Measurements from ENCODE around the gene RNASEH2A. TPM values are rescaled to one million over a fixed set of nuclear protein-coding genes. Genes with fewer than 3 reads are reported as not detected.
"Not testable (repeated sequence)": the region's sequence is repeated elsewhere in the genome, so short reads cannot be mapped to it uniquely, and the experiment has no call there.

RNASEH2A gene
- total RNA-seq, 1 experiment from 2014 or later: 72.9 TPM

- TF ChIP-seq, protein P1, sequence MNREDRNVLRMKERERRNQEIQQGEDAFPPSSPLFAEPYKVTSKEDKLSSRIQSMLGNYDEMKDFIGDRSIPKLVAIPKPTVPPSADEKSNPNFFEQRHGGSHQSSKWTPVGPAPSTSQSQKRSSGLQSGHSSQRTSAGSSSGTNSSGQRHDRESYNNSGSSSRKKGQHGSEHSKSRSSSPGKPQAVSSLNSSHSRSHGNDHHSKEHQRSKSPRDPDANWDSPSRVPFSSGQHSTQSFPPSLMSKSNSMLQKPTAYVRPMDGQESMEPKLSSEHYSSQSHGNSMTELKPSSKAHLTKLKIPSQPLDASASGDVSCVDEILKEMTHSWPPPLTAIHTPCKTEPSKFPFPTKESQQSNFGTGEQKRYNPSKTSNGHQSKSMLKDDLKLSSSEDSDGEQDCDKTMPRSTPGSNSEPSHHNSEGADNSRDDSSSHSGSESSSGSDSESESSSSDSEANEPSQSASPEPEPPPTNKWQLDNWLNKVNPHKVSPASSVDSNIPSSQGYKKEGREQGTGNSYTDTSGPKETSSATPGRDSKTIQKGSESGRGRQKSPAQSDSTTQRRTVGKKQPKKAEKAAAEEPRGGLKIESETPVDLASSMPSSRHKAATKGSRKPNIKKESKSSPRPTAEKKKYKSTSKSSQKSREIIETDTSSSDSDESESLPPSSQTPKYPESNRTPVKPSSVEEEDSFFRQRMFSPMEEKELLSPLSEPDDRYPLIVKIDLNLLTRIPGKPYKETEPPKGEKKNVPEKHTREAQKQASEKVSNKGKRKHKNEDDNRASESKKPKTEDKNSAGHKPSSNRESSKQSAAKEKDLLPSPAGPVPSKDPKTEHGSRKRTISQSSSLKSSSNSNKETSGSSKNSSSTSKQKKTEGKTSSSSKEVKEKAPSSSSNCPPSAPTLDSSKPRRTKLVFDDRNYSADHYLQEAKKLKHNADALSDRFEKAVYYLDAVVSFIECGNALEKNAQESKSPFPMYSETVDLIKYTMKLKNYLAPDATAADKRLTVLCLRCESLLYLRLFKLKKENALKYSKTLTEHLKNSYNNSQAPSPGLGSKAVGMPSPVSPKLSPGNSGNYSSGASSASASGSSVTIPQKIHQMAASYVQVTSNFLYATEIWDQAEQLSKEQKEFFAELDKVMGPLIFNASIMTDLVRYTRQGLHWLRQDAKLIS (CRISPR knock-in tag; IDR thresholded peaks at IDR 0.05; ENCODE audit: borderline replicate concordance): no peak
- TF ChIP-seq EMX1 (CRISPR knock-in tag; IDR thresholded peaks at IDR 0.05) (no peak), SMAD4 (CRISPR knock-in tag; IDR thresholded peaks at IDR 0.05) (no peak)
Observed at GRCh38 chr19:12843999-12844732, 37.8 kb downstream of the RNASEH2A start (continued).

GRCh38 chr19:12846613-12847012 is 40.2 kb downstream of the RNASEH2A start:
- H3K9me3 Mint-ChIP-seq; DNase-seq (ENCODE audit: low spot score); H3K4me3 Mint-ChIP-seq; H3K27ac Mint-ChIP-seq; ATAC-seq: not testable (repeated sequence)
- H3K4me1 Mint-ChIP-seq: peaks cover 11% of the 10 kb centered on the region
- ChIA-PET CTCF (interaction anchor here (0.6 to 3.6 kb wide), 24 partner anchors 7 to 207 kb away, joined by 3 to 103 read pairs (median 10); partner anchors contain the start of genes DNASE2, GCDH, HOOK2 and JUNB), POLR2A (interaction anchor here (0.6 to 1.1 kb wide), 3 partner anchors 11 to 165 kb away, joined by 3 to 5 read pairs (median 4); partner anchors contain the start of gene DHPS)
- peaks cover 12% of the 10 kb centered on the region for H3K36me3 Mint-ChIP-seq
- H3K27me3 Mint-ChIP-seq (ENCODE audit: low read depth): peaks cover 21% of the 10 kb centered on the region

DNA sequence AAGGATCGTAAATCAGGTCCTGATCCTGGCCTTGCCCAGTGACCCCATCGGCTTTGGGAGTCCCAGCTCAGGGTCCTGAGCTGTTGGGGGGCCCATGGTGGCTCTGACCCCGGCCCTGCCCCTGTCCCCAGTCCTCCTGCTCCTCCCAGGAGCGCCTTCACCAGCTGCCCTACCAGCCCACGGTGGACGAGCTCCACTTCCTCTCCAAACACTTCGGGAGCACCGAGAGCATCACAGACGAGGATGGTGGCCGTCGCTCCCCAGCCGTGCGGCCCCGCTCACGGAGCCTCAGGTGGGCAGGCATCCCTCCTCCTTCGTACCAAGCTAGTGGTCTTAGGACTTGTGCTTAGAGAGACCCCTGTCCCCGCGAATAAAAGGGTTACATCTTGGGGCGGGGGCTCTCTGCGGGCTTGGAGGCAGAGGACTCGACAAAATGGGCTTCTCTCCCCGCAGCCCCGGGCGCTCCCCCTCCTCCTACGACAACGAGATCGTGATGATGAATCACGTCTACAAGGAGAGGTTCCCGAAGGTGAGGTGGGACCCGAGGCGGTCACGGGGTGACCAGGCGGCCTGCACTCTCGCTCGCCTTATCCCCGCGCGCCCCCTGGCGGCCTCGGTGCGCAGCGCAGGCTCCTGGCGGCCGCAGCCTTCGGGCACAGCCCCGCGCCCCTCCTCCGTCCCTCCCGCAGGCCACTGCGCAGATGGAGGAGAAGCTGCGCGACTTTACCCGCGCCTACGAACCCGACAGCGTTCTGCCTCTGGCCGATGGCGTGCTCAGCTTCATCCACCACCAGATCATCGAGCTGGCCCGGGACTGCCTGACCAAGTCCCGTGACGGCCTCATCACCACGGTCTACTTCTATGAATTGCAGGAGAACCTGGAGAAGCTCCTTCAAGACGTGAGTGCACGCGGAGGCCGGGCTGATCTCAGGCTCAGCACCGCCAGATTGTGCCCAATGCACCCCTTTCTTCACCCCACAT is 41.1 kb downstream of the RNASEH2A start:
- H3K9me3 Mint-ChIP-seq: no peaks in the 10 kb centered on the region
- peaks cover 7% of the 10 kb centered on the region for H3K4me1 Mint-ChIP-seq
- ChIA-PET CTCF (interaction anchor here (0.5 to 3.6 kb wide), 60 partner anchors 8 to 326 kb away, joined by 3 to 103 read pairs (median 5); partner anchors contain the start of genes CALR, DNASE2, FARSA and GCDH), POLR2A (interaction anchor here (0.6 to 1.1 kb wide), 6 partner anchors 12 to 166 kb away, joined by 3 to 5 read pairs (median 4); partner anchors contain the start of genes DHPS and GCDH)
- H3K36me3 Mint-ChIP-seq: peaks cover 11% of the 10 kb centered on the region
- H3K27me3 Mint-ChIP-seq (ENCODE audit: low read depth): peaks cover 21% of the 10 kb centered on the region
- ATAC-seq (peak; percentile 98), DNase-seq (ENCODE audit: low spot score) (peak; percentile 98)
- H3K27ac Mint-ChIP-seq: 0 out of 2 replicates have a peak overlapping the region, but pooled peaks have one; percentile 45
- H3K4me3 Mint-ChIP-seq: peak overlapping the region; percentile 58
- TF ChIP-seq ZNF263 (CRISPR knock-in tag; IDR thresholded peaks at IDR 0.05; ENCODE audit: low read depth): peak; percentile 21; the same call in 1 of the 2 replicates
- TF ChIP-seq TEAD1 (CRISPR knock-in tag; IDR thresholded peaks at IDR 0.05): 0 out of 2 replicates have a peak, but pooled peaks have one; percentile 14
- 0 out of 2 replicates have a peak, but pooled peaks have one; percentile 50 for TF ChIP-seq ZNF281 (CRISPR knock-in tag; IDR thresholded peaks at IDR 0.05)
- TF ChIP-seq ZBTB21 (CRISPR knock-in tag; IDR thresholded peaks at IDR 0.05; ENCODE audit: borderline replicate concordance): no peak
- peak; percentile 19; the same call in 1 of the 2 replicates for TF ChIP-seq FOXP1 (CRISPR knock-in tag; IDR thresholded peaks at IDR 0.05; ENCODE audit: borderline replicate concordance)
- no peak for TF ChIP-seq NR3C1 (CRISPR knock-in tag; conservative IDR thresholded peaks at IDR 0.05; ENCODE audit: low read depth)
- no peak for TF ChIP-seq TCF7 (CRISPR knock-in tag; IDR thresholded peaks at IDR 0.05; ENCODE audit: low read depth)
- TF ChIP-seq MAX (CRISPR knock-in tag; IDR thresholded peaks at IDR 0.05): peak; percentile 86
- TF ChIP-seq, protein P2, sequence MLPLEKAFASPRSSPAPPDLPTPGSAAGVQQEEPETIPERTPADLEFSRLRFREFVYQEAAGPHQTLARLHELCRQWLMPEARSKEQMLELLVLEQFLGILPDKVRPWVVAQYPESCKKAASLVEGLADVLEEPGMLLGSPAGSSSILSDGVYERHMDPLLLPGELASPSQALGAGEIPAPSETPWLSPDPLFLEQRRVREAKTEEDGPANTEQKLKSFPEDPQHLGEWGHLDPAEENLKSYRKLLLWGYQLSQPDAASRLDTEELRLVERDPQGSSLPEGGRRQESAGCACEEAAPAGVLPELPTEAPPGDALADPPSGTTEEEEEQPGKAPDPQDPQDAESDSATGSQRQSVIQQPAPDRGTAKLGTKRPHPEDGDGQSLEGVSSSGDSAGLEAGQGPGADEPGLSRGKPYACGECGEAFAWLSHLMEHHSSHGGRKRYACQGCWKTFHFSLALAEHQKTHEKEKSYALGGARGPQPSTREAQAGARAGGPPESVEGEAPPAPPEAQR (CRISPR knock-in tag; IDR thresholded peaks at IDR 0.05): no peak
- no peak for TF ChIP-seq FOXJ3 (CRISPR knock-in tag; IDR thresholded peaks at IDR 0.05; ENCODE audit: borderline replicate concordance)
- peak; percentile 80 for TF ChIP-seq USF2 (CRISPR knock-in tag; IDR thresholded peaks at IDR 0.05)
- no peak for TF ChIP-seq ZNF219 (CRISPR knock-in tag; IDR thresholded peaks at IDR 0.05; ENCODE audit: borderline replicate concordance)
- no peak for TF ChIP-seq ZNF232 (CRISPR knock-in tag; IDR thresholded peaks at IDR 0.05)
